Kidney (tissue), 14 donors: Measurements from ENCODE around the gene PDZRN4. TPM values are rescaled to one million over a fixed set of nuclear protein-coding genes. Genes with fewer than 3 reads are reported as not detected.

Experiments used
- DNase-seq, 5 donors: peaks; one replicate each; pipeline ENCODE4 v3.0.0-alpha.2; 2013 to 2020
- FAIRE-seq: peaks from 2 replicates; lab custom pipeline; 2012; peaks lifted over from hg19 to GRCh38; lab: Jason Lieb, UNC
- H3K27ac ChIP-seq, 2 donors: one replicate each; pipeline ENCODE4 v1.7.0; 2013; ENCODE audit warnings: low read depth in 2 of 2, low read length in 2 of 2, inconsistent platforms in 1 of 2
- H3K27me3 ChIP-seq: one replicate; pipeline ENCODE4 v1.7.1; 2013; ENCODE audit warnings: low read length, inconsistent platforms; ENCODE audit not compliant: control insufficient read depth, insufficient read depth
- H3K36me3 ChIP-seq, 3 donors: one replicate each; pipeline versions ENCODE4 v1.7.0 to v1.7.1; 2013; ENCODE audit warnings: low read length in 3 of 3, control low read depth in 1 of 3, inconsistent platforms in 1 of 3; ENCODE audit not compliant: insufficient read depth in 3 of 3, control insufficient read depth in 2 of 3
- H3K4me1 ChIP-seq, 3 donors: one replicate each; pipeline versions ENCODE4 v1.7.0 to v1.7.1; 2013; ENCODE audit warnings: low read length in 3 of 3, inconsistent platforms in 1 of 3, low read depth in 1 of 3; ENCODE audit not compliant: control insufficient read depth in 2 of 3, insufficient read depth in 2 of 3
- H3K4me3 ChIP-seq, 3 donors: one replicate each; pipeline versions ENCODE4 v1.7.0 to v1.8.1; 2013; ENCODE audit warnings: low read length in 3 of 3, control low read depth in 1 of 3, inconsistent platforms in 1 of 3
- H3K9ac ChIP-seq, 3 donors: one replicate each; pipeline versions ENCODE4 v1.7.0 to v1.7.1; 2013; ENCODE audit warnings: low read length in 3 of 3, control low read depth in 1 of 3, inconsistent platforms in 1 of 3
- H3K9me3 ChIP-seq, 3 donors: one replicate each; pipeline versions ENCODE4 v1.7.0 to v1.7.1; 2013; ENCODE audit warnings: low read length in 3 of 3, control low read depth in 1 of 3, inconsistent platforms in 1 of 3; ENCODE audit not compliant: control insufficient read depth in 2 of 3, insufficient read depth in 1 of 3
- intact Hi-C: fragments of 100-400 bp; cut with DNase I; formaldehyde crosslinking; loops from one replicate; pipeline ENCODE4 v1.11.1; 2022
- polyA plus RNA-seq: library from polyadenylated mRNA; stranded (reverse); fragments of 350-450 nt; fragmentation: Illumina TruSeq; extraction: RNeasy Lipid Tissue Mini Kit (QIAGEN cat#74804); gene quantifications from one replicate; pipeline ENCODE4 v1.2.3, GENCODE V29; 2014; ENCODE audit warnings: low read depth, low replicate concordance; ENCODE audit not compliant: insufficient read depth
- total RNA-seq: library from RNA; stranded (reverse); fragmentation: NEBNext Ultra II Directional; extraction: Animal tissue kit (Norgen Biotek cat#: 25700); gene quantifications from one replicate; pipeline ENCODE4 v1.2.1, GENCODE V29; 2021
- TF ChIP-seq, protein P1 (sequence below): IDR thresholded peaks from 3 replicates; pipeline ENCODE4 v1.5.1; 2012; ENCODE audit warnings: mild to moderate bottlenecking, moderate library complexity, borderline replicate concordance; ENCODE audit not compliant: insufficient read depth; ENCODE audit errors: extremely low read depth
- donor health status: control.
- donor health status: control.
- donor health status: control.
- donor health status: control.
- donor health status: control.
- donor health status: DM: yes; HTN: yes; CAD: no.
- donor health status: Normal renal cell carcinoma (clear cell type).

PDZRN4 gene
- total and polyA plus RNA-seq, 2 donors from 2014 or later: 0.56 to 2.1 TPM

DNA sequence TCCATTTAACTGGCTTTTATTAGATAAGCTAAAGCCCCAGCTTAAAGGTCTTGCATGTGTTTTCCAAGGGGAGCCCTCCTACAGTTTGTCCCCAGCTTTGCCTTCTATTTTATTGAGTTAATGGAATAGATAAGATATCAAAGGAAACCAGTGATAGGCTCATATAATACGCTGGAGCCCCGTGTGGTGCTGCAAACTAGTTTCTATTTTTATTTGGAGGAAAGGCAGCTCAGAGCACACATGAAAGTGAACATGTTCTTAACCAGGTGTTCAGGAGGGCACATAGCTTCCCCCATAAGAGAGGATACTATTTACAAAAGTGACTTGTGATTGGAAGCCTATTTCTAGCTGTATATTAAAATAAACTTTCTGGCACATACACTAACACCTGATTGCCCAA, 251.7 kb downstream of the PDZRN4 start:
- Histone ChIP-seq H3K27ac (no peak overlapping the region), H3K9ac (no peak overlapping the region), H3K4me3 (no peak overlapping the region), H3K27me3 (no peaks in the 10 kb centered on the region), H3K9me3 (no peaks in the 10 kb centered on the region), H3K36me3 (no peaks in the 10 kb centered on the region), H3K4me1 (peaks cover 0 to 3% (median 0%) of the 10 kb centered on the region in 3 donors)
- no peak for FAIRE-seq
- TF ChIP-seq, protein P1, sequence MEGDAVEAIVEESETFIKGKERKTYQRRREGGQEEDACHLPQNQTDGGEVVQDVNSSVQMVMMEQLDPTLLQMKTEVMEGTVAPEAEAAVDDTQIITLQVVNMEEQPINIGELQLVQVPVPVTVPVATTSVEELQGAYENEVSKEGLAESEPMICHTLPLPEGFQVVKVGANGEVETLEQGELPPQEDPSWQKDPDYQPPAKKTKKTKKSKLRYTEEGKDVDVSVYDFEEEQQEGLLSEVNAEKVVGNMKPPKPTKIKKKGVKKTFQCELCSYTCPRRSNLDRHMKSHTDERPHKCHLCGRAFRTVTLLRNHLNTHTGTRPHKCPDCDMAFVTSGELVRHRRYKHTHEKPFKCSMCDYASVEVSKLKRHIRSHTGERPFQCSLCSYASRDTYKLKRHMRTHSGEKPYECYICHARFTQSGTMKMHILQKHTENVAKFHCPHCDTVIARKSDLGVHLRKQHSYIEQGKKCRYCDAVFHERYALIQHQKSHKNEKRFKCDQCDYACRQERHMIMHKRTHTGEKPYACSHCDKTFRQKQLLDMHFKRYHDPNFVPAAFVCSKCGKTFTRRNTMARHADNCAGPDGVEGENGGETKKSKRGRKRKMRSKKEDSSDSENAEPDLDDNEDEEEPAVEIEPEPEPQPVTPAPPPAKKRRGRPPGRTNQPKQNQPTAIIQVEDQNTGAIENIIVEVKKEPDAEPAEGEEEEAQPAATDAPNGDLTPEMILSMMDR: no peak
- no peak for DNase-seq
- intact Hi-C loops: no loop called here

DNA sequence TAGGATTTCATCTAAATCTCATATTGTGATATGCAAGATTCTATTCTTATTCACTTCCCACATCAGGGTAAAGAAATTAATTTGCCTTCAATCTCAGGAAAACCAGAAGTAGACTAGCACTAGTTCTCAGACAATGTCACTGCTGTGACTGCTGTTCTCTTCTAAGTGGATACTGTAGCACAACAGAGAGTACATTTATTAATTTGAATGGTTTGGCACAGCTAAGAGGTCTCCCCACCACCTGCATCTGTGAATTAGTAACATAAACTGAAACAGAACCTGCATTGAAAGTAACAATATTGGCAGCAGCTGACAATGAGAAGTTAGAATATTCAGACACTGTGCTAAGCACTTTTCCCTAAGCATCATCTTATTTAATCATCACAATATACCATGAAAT, 253.1 kb downstream of the PDZRN4 start:
- FAIRE-seq (no peak), DNase-seq (no peak)
- no peak overlapping the region for H3K4me3 ChIP-seq
- peaks cover 0 to 3% (median 0%) of the 10 kb centered on the region in 3 donors for H3K4me1 ChIP-seq
- no peaks in the 10 kb centered on the region for H3K36me3 ChIP-seq
- H3K9me3 ChIP-seq: no peaks in the 10 kb centered on the region
- no peak overlapping the region for H3K9ac ChIP-seq
- TF ChIP-seq, protein P1: no peak
- no peaks in the 10 kb centered on the region for H3K27me3 ChIP-seq
- intact Hi-C loops: no loop called here
- H3K27ac ChIP-seq: no peak overlapping the region

DNA sequence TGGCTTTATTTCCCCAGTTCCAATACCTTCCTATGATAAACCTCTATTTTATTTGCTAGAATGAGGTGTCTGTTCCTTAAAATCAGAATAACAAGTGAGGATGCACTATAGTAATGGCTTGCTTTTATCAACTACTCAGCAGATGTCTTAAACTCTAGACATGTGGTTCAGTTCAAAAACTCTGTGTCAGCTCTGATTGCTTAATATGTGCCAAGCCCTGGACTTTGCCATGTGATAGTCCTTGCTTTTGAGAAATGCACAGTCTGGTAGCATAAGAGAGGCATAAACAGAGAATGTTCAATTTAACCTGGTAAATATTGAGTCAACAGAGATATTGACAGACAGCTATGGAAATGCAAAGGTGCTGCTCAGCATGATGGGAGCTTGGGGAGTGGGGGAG, 254.8 kb downstream of the PDZRN4 start:
- Histone ChIP-seq H3K9me3 (no peaks in the 10 kb centered on the region), H3K4me3 (no peak overlapping the region), H3K27me3 (no peaks in the 10 kb centered on the region), H3K36me3 (no peaks in the 10 kb centered on the region), H3K27ac (no peak overlapping the region), H3K4me1 (peaks cover 0 to 3% (median 0%) of the 10 kb centered on the region in 3 donors), H3K9ac (no peak overlapping the region)
- intact Hi-C loops: no loop called here
- DNase-seq (no peak), FAIRE-seq (no peak)
- TF ChIP-seq, protein P1: no peak

DNA sequence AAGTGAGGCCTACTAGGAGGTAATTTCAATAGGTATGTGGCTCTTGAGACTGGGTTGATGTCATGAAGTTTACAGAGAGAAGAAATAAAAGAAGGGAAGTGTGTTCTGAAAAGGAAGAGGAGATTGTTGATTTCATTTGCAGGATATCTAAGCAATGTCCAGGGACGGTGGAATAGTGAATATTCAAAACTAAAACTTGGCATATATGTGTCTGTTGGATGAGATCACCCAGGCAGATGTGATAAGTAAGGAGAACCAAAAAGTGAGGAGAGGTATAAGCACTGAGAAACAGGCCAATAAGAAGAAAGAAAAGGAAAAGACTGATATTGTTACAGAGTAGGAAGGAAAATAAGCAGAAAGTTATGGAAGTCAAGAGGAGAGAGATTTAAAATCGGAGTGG, 255.6 kb downstream of the PDZRN4 start:
- FAIRE-seq: no peak

More for the DNA sequence above, 255.6 kb downstream of the PDZRN4 start:
- H3K4me3 ChIP-seq: no peak overlapping the region
- H3K27ac ChIP-seq: no peak overlapping the region
- DNase-seq: no peak
- no peaks in the 10 kb centered on the region for H3K9me3 ChIP-seq
- TF ChIP-seq, protein P1: no peak
- H3K27me3 ChIP-seq: no peaks in the 10 kb centered on the region
- intact Hi-C loops: no loop called here
- H3K9ac ChIP-seq: no peak overlapping the region
- no peaks in the 10 kb centered on the region for H3K36me3 ChIP-seq
- peaks cover 0 to 3% (median 0%) of the 10 kb centered on the region in 3 donors for H3K4me1 ChIP-seq
